ENCODE results near the gene TUBB1. TPM values are rescaled to one million over a fixed set of nuclear protein-coding genes. Genes with fewer than 3 reads are reported as not detected.
A peak's percentile ranks its signal among the peaks of the same experiment; 100 is the strongest.

The TUBB1 gene
- total and polyA plus RNA-seq, 7 experiments from 2014 or later = 0.14 to 9.5 (median 0.60) TPM; not detected in 3

DNA sequence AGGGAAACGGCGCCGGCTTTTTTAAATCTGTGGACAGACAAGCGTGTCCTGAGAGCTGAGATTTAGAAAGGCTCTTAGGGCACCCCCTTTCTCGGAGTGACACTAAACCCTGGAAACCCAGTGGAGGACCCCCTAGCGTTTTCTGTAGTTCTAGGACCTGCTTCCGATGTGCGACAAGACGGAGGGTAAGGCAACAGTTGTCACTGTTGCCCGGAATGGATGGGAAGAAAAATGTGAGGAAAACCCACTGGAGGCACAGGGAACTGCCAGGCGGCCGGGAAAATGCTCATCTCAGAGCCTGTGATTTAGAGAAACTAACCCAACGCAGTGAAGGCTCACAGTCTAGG lies 13.5 kb downstream of the TUBB1 start:
- peaks cover 36 to 58% (median 54%) of the 10 kb centered on the region in 7 donors for H3K4me1 Mint-ChIP-seq
- Histone ChIP-seq H3K4me1 (ENCODE audit: control insufficient read depth in 2 of 2, insufficient read depth in 2 of 2, low read length in 2 of 2) (peaks cover 35 to 39% of the 10 kb centered on the region in 2 donors), H3K27ac (ENCODE audit: low read depth, low read length) (peak overlapping the region; percentile 85), H3K9me3 (ENCODE audit: control insufficient read depth in 2 of 3, low read length in 3 of 3) (no peaks in the 10 kb centered on the region), H3K36me3 (ENCODE audit: control insufficient read depth in 2 of 3, insufficient read depth in 3 of 3, low read length in 3 of 3) (peaks cover 21 to 50% (median 23%) of the 10 kb centered on the region in 3 experiments), H3K4me3 (ENCODE audit: low read length) (peak overlapping the region; percentile 62), H3K27me3 (ENCODE audit: control insufficient read depth in 2 of 2, insufficient read depth in 2 of 2, low read length in 2 of 2) (no peaks in the 10 kb centered on the region)
- no peak for DNase-seq
- H3K9me3 Mint-ChIP-seq = no peaks in the 10 kb centered on the region
- CTCF ChIA-PET = interaction anchor here (1.1 kb wide), 1 partner anchor 52 kb away, joined by 4 read pairs; the partner anchor contains the start of gene NELFCD
- intact Hi-C loops (cut with micrococcal nuclease) = loop anchor here (1.0 to 10.0 kb wide), 16 partner anchors 10 to 1638 kb away; partner anchors contain the start of genes NELFCD (in 2 of the 2), PRELID3B (in 2 of the 2), RAB22A (in 1 of the 2) and RBM38 (in 1 of the 2)
- H3K27me3 Mint-ChIP-seq = no peaks in the 10 kb centered on the region
- H3K27ac Mint-ChIP-seq = peak overlapping the region; percentile 86 to 98 (median 93)
- peak overlapping the region; percentile 87 to 96 (median 92) for H3K4me3 Mint-ChIP-seq
- POLR2A ChIA-PET = interaction anchor here (0.7 to 4.5 kb wide), 34 partner anchors 10 to 1640 kb away, joined by 3 to 58 read pairs (median 5); partner anchors contain the start of genes NELFCD, PRELID3B, RAB22A and STX16
- peaks cover 12 to 50% (median 32%) of the 10 kb centered on the region in 5 donors for H3K36me3 Mint-ChIP-seq
- no peak for ATAC-seq

DNA sequence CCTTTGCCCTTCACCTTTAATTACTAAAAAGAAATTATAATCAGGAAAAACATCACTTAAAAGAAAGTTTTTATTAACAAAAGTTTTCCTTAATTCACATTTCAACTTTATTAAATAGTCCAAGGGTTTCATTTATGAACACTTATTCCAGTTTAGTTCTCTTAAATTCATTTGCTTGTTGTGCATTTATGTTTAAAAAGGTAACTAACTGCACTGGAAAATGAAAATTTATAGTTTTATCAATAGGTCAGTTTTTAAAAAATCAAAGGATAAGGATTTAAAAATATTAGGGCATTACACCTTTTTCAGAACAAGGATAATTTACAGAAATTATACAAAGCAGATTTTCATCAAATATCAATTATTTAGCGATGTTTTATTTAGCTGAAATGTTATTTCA lies 13.9 kb downstream of the TUBB1 start:
- H3K27me3 Mint-ChIP-seq = no peaks in the 10 kb centered on the region
- DNase-seq (no peak), ATAC-seq (no peak)
- POLR2A ChIA-PET = interaction anchor here (0.6 to 4.5 kb wide), 17 partner anchors 9 to 382 kb away, joined by 3 to 58 read pairs (median 9); partner anchors contain the start of genes NELFCD, PRELID3B, STX16 and ZNF831
- H3K4me1 Mint-ChIP-seq = peaks cover 34 to 54% (median 50%) of the 10 kb centered on the region in 7 donors
- H3K9me3 ChIP-seq (ENCODE audit: control insufficient read depth in 2 of 3, low read length in 3 of 3) = no peaks in the 10 kb centered on the region
- no peaks in the 10 kb centered on the region for H3K9me3 Mint-ChIP-seq
- peak overlapping the region; percentile 85 for H3K27ac ChIP-seq (ENCODE audit: low read depth, low read length)
- peak overlapping the region; percentile 87 to 96 (median 92) for H3K4me3 Mint-ChIP-seq
- H3K36me3 Mint-ChIP-seq = peaks cover 12 to 51% (median 32%) of the 10 kb centered on the region in 5 donors
- H3K4me1 ChIP-seq (ENCODE audit: control insufficient read depth in 2 of 2, insufficient read depth in 2 of 2, low read length in 2 of 2) = peaks cover 31 to 37% of the 10 kb centered on the region in 2 donors
- intact Hi-C loops (cut with micrococcal nuclease) = loop anchor here (2.0 to 10.0 kb wide), 7 partner anchors 130 to 1638 kb away; partner anchors contain the start of genes RAB22A (in 1 of the 2), RBM38 (in 1 of the 2), STX16 (in 1 of the 2) and VAPB (in 1 of the 2)
- no peaks in the 10 kb centered on the region for H3K27me3 ChIP-seq (ENCODE audit: control insufficient read depth in 2 of 2, insufficient read depth in 2 of 2, low read length in 2 of 2)
- no peak overlapping the region for H3K4me3 ChIP-seq (ENCODE audit: low read length)
- H3K36me3 ChIP-seq (ENCODE audit: control insufficient read depth in 2 of 3, insufficient read depth in 3 of 3, low read length in 3 of 3) = peaks cover 21 to 50% (median 25%) of the 10 kb centered on the region in 3 experiments
- CTCF ChIA-PET = interaction anchor here (1.1 kb wide), 1 partner anchor 52 kb away, joined by 4 read pairs; the partner anchor contains the start of gene NELFCD
- H3K27ac Mint-ChIP-seq = peak overlapping the region; percentile 86 to 98 (median 93)

DNA sequence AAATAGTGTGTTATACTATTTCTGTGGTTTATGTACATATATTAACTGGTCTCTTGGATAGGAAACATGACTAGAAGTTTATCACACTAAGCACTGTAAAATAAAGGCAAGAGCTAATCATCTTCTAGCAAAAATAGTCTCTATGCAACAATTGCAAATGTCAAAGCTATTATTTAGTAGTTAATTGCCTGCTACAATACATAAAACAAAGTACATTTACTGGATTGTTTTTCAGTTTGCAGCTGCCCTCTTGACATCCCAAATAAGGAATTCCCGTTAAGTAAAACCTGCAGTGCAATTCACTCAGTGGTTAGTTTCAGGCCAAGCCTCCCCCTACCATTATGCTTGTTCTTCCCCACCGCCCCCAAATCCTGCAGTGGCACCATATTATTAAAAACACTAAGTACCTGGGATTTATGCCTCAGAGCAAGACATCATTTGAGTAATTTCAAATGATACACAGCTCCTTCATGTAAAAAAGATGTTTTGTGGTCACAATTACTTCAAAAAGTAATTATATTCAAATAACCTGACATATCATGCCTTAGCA lies 14.5 kb downstream of the TUBB1 start:
- Histone ChIP-seq H3K9me3 (ENCODE audit: control insufficient read depth in 2 of 3, low read length in 3 of 3) (no peaks in the 10 kb centered on the region), H3K27ac (ENCODE audit: low read depth, low read length) (no peak overlapping the region), H3K4me3 (ENCODE audit: low read length) (no peak overlapping the region), H3K27me3 (ENCODE audit: control insufficient read depth in 2 of 2, insufficient read depth in 2 of 2, low read length in 2 of 2) (no peaks in the 10 kb centered on the region), H3K4me1 (ENCODE audit: control insufficient read depth in 2 of 2, insufficient read depth in 2 of 2, low read length in 2 of 2) (peaks cover 26 to 32% of the 10 kb centered on the region in 2 donors), H3K36me3 (ENCODE audit: control insufficient read depth in 2 of 3, insufficient read depth in 3 of 3, low read length in 3 of 3) (peaks cover 24 to 49% (median 27%) of the 10 kb centered on the region in 3 experiments)
- ATAC-seq = no peak
- Mint-ChIP-seq H3K27ac (peak overlapping the region in 4 of 9 donors; percentile 55 to 84 (median 68)), H3K4me3 (peak overlapping the region in 4 of 10 donors; percentile 13 to 55 (median 27)), H3K4me1 (peaks cover 31 to 50% (median 47%) of the 10 kb centered on the region in 7 donors), H3K9me3 (no peaks in the 10 kb centered on the region), H3K27me3 (no peaks in the 10 kb centered on the region), H3K36me3 (peaks cover 12 to 48% (median 27%) of the 10 kb centered on the region in 5 donors)
- CTCF ChIA-PET = interaction anchor here (1.1 kb wide), 1 partner anchor 53 kb away, joined by 4 read pairs; the partner anchor contains the start of gene NELFCD
- POLR2A ChIA-PET = interaction anchor here (0.6 to 4.5 kb wide), 17 partner anchors 9 to 167 kb away, joined by 3 to 58 read pairs (median 5); partner anchors contain the start of genes NELFCD, PRELID3B and ZNF831
- no peak for DNase-seq
- intact Hi-C loops (cut with micrococcal nuclease) = loop anchor here (2.0 to 10.0 kb wide), 7 partner anchors 129 to 1639 kb away; partner anchors contain the start of genes RAB22A (in 1 of the 2), RBM38 (in 1 of the 2), STX16 (in 1 of the 2) and VAPB (in 1 of the 2)

DNA sequence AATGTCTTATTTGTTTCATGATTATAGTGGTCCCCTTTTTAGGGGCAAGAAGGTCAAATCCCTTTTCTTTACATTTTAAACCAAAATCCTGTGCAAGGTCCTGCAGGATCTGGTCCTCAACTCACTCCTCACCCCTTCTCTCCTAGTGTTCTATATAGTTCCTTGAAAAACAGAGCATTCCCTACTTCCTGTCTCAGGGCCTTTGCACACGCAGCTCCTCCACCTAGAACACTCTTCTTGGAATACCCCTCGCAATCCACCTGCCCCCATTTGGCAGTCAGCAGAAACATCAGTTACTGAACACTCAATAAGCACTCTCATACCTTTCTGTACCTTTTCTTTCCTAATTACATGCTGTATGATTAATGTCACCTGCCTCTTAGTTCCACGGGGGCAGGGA lies 16.2 kb downstream of the TUBB1 start:
- ChIA-PET CTCF (no interaction called here), POLR2A (no interaction called here)
- Mint-ChIP-seq H3K27me3 (no peaks in the 10 kb centered on the region), H3K36me3 (peaks cover 15 to 40% (median 23%) of the 10 kb centered on the region in 5 donors), H3K9me3 (no peaks in the 10 kb centered on the region), H3K27ac (peak overlapping the region in 4 of 9 donors; percentile 6 to 65 (median 44)), H3K4me3 (no peak overlapping the region), H3K4me1 (peaks cover 33 to 50% (median 46%) of the 10 kb centered on the region in 7 donors)
- no peak for DNase-seq
- no peak for ATAC-seq
- Histone ChIP-seq H3K4me1 (ENCODE audit: control insufficient read depth in 2 of 2, insufficient read depth in 2 of 2, low read length in 2 of 2) (peaks cover 12 to 21% of the 10 kb centered on the region in 2 donors), H3K36me3 (ENCODE audit: control insufficient read depth in 2 of 3, insufficient read depth in 3 of 3, low read length in 3 of 3) (peaks cover 17 to 33% (median 19%) of the 10 kb centered on the region in 3 experiments), H3K27ac (ENCODE audit: low read depth, low read length) (no peak overlapping the region), H3K27me3 (ENCODE audit: control insufficient read depth in 2 of 2, insufficient read depth in 2 of 2, low read length in 2 of 2) (no peaks in the 10 kb centered on the region), H3K9me3 (ENCODE audit: control insufficient read depth in 2 of 3, low read length in 3 of 3) (no peaks in the 10 kb centered on the region), H3K4me3 (ENCODE audit: low read length) (no peak overlapping the region)
- intact Hi-C loops (cut with micrococcal nuclease) = loop anchor here in 1 of 2 donors (10.0 kb wide), 2 partner anchors 801 to 1641 kb away; partner anchors contain the start of gene RBM38

DNA sequence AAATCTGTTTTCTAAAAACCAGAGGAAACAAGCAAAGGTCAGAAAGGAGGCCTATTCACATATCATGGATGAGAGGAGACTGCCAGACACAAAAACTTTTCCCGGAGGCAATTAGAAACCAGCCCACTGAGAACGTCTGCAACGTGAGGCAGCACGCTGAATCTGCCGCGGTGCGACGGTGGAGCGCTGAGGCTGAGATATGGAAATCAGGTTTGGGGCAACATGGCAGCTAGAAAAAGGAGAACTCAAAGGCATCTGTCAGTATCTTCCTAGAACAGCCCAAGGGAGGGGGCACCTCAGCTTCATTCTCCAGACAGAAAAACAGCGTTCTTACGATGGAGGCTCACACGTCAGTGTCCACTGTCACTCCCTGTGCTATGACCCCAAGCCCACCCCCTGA lies 18.2 kb downstream of the TUBB1 start:
- intact Hi-C loops (cut with micrococcal nuclease) = loop anchor here in 1 of 2 donors (10.0 kb wide), 2 partner anchors 803 to 1643 kb away; partner anchors contain the start of gene RBM38
- H3K4me1 Mint-ChIP-seq = peaks cover 39 to 56% (median 49%) of the 10 kb centered on the region in 7 donors
- DNase-seq (no peak), ATAC-seq (no peak)
- Histone ChIP-seq H3K4me3 (ENCODE audit: low read length) (no peak overlapping the region), H3K27ac (ENCODE audit: low read depth, low read length) (no peak overlapping the region), H3K27me3 (ENCODE audit: control insufficient read depth in 2 of 2, insufficient read depth in 2 of 2, low read length in 2 of 2) (no peaks in the 10 kb centered on the region), H3K4me1 (ENCODE audit: control insufficient read depth in 2 of 2, insufficient read depth in 2 of 2, low read length in 2 of 2) (peaks cover 17 to 28% of the 10 kb centered on the region in 2 donors), H3K9me3 (ENCODE audit: control insufficient read depth in 2 of 3, low read length in 3 of 3) (no peaks in the 10 kb centered on the region), H3K36me3 (ENCODE audit: control insufficient read depth in 2 of 3, insufficient read depth in 3 of 3, low read length in 3 of 3) (peaks cover 17 to 33% (median 18%) of the 10 kb centered on the region in 3 experiments)
- peak overlapping the region in 2 of 9 donors; percentile 30 to 79 for H3K27ac Mint-ChIP-seq
- no peak overlapping the region for H3K4me3 Mint-ChIP-seq
- peaks cover 15 to 48% (median 19%) of the 10 kb centered on the region in 5 donors for H3K36me3 Mint-ChIP-seq
- ChIA-PET POLR2A (interaction anchor here (0.6 kb wide), 1 partner anchor 9 kb away, joined by 6 read pairs; no protein-coding TSS in a partner anchor), CTCF (no interaction called here)
- no peaks in the 10 kb centered on the region for H3K27me3 Mint-ChIP-seq
- no peaks in the 10 kb centered on the region for H3K9me3 Mint-ChIP-seq

DNA sequence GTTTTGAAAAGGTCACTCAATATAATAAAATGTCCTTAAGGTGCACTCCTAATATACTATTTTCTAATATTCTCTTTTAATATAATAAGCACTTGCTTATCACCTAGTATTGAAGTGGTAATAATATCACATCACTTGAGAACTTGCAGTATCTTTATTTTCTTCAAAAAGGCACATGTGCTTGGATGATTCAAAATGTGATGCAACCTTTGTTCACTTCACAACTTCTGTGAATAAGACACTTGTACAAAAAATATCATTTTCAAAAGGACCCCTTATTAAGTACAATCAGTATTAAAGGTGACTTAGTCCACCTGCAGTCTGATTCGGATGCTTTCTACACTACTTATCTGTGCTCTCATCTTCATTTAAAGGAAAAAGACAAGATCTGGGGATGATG lies 20.0 kb downstream of the TUBB1 start:
- H3K4me1 Mint-ChIP-seq = peaks cover 40 to 59% (median 56%) of the 10 kb centered on the region in 7 donors
- intact Hi-C loops (cut with micrococcal nuclease) = loop anchor here in 1 of 2 donors (10.0 kb wide), 2 partner anchors 804 to 1644 kb away; partner anchors contain the start of gene RBM38
- POLR2A ChIA-PET = no interaction called here
- Histone ChIP-seq H3K4me3 (ENCODE audit: low read length) (no peak overlapping the region), H3K36me3 (ENCODE audit: control insufficient read depth in 2 of 3, insufficient read depth in 3 of 3, low read length in 3 of 3) (peaks cover 17 to 33% (median 18%) of the 10 kb centered on the region in 3 experiments), H3K27ac (ENCODE audit: low read depth, low read length) (no peak overlapping the region), H3K9me3 (ENCODE audit: control insufficient read depth in 2 of 3, low read length in 3 of 3) (no peaks in the 10 kb centered on the region), H3K4me1 (ENCODE audit: control insufficient read depth in 2 of 2, insufficient read depth in 2 of 2, low read length in 2 of 2) (peaks cover 29% of the 10 kb centered on the region in 2 donors), H3K27me3 (ENCODE audit: control insufficient read depth in 2 of 2, insufficient read depth in 2 of 2, low read length in 2 of 2) (no peaks in the 10 kb centered on the region)
- ATAC-seq = no peak
- no peak for DNase-seq
- H3K9me3 Mint-ChIP-seq = no peaks in the 10 kb centered on the region
- peak overlapping the region in 4 of 10 donors; percentile 22 to 92 (median 48) for H3K4me3 Mint-ChIP-seq
- peaks cover 15 to 48% (median 19%) of the 10 kb centered on the region in 5 donors for H3K36me3 Mint-ChIP-seq
- CTCF ChIA-PET = no interaction called here
- H3K27me3 Mint-ChIP-seq = no peaks in the 10 kb centered on the region
- peak overlapping the region in 1 of 9 donors; percentile 32 for H3K27ac Mint-ChIP-seq
